IPS-NIHi7 (cell line): ENCODE results near the gene MED12L.
"Not testable (repeated sequence)": the region's sequence is repeated elsewhere in the genome, so short reads cannot be mapped to it uniquely, and the experiment has no call there.

Experiments used
- DNase-seq: peaks from one replicate; pipeline ENCODE4 v3.0.0; 2012; ENCODE audit warnings: mixed read lengths; ENCODE audit errors: extremely low spot score

MED12L gene

GRCh38 chr3:151142929-151143328 is 57.5 kb downstream of the MED12L start:
- no peak for DNase-seq

GRCh38 chr3:151144016-151144415 is 58.6 kb downstream of the MED12L start:
- no peak for DNase-seq

- no peak for DNase-seq
These were observed 59.3 kb downstream of the MED12L start for GRCh38 chr3:151144760-151145159.

- DNase-seq: no peak
These were observed 60.2 kb downstream of the MED12L start for GRCh38 chr3:151145713-151146070.

GRCh38 chr3:151146071-151146730 is 60.7 kb downstream of the MED12L start:
- DNase-seq: peak; percentile 82

- DNase-seq: no peak
These were observed 61.2 kb downstream of the MED12L start for GRCh38 chr3:151146731-151147091.

- no peak for DNase-seq
These were observed 61.8 kb downstream of the MED12L start for GRCh38 chr3:151147299-151147698.

GRCh38 chr3:151152455-151153079 is 67.1 kb downstream of the MED12L start:
- DNase-seq: no peak

GRCh38 chr3:151154566-151154965 is 69.1 kb downstream of the MED12L start:
- no peak for DNase-seq

GRCh38 chr3:151155409-151156128 is 70.1 kb downstream of the MED12L start:
- no peak for DNase-seq

- peak; percentile 61 for DNase-seq
These were observed 71.3 kb downstream of the MED12L start for GRCh38 chr3:151156618-151157216.

- DNase-seq: no peak
These were observed 74.3 kb downstream of the MED12L start for GRCh38 chr3:151159806-151160205.

- DNase-seq: no peak
These were observed 79.8 kb downstream of the MED12L start for GRCh38 chr3:151165226-151165625.

GRCh38 chr3:151166161-151166560 is 80.7 kb downstream of the MED12L start:
- DNase-seq: no peak

- peak; percentile 77 for DNase-seq
These were observed 83.0 kb downstream of the MED12L start for GRCh38 chr3:151168269-151169094.

GRCh38 chr3:151169262-151169947 is 83.9 kb downstream of the MED12L start:
- no peak for DNase-seq

GRCh38 chr3:151169948-151170679 is 84.7 kb downstream of the MED12L start:
- not testable (repeated sequence) for DNase-seq

- DNase-seq: no peak
These were observed 85.8 kb downstream of the MED12L start for GRCh38 chr3:151171145-151171757.

GRCh38 chr3:151174351-151174750 is 88.9 kb downstream of the MED12L start:
- DNase-seq: no peak

GRCh38 chr3:151175952-151176351 is 90.5 kb downstream of the MED12L start:
- DNase-seq: no peak
